ENCODE measurements around the gene ZNF195. TPM values are rescaled to one million over a fixed set of nuclear protein-coding genes. Genes with fewer than 3 reads are reported as not detected.
A peak's percentile ranks its signal among the peaks of the same experiment; 100 is the strongest.
"Not testable (repeated sequence)": the region's sequence is repeated elsewhere in the genome, so short reads cannot be mapped to it uniquely, and the experiment has no call there.

Gene ZNF195
- total RNA-seq, 2 donors from 2014 or later: 12.0 to 13.0 TPM

- DNase-seq (ENCODE audit: low spot score): no peak
- intact Hi-C loops (cut with DNase I): no loop called here
These were observed 11.7 kb downstream of the ZNF195 start for GRCh38 chr11:3367221-3367620.

- no peak for DNase-seq (ENCODE audit: low spot score)
- intact Hi-C loops (cut with DNase I): loop anchor here in 1 of 2 donors (5.0 kb wide), 1 partner anchor 1732 kb away; the partner anchor contains the start of gene KRTAP5-5
These were observed 19.7 kb downstream of the ZNF195 start for GRCh38 chr11:3359092-3359824.

DNA sequence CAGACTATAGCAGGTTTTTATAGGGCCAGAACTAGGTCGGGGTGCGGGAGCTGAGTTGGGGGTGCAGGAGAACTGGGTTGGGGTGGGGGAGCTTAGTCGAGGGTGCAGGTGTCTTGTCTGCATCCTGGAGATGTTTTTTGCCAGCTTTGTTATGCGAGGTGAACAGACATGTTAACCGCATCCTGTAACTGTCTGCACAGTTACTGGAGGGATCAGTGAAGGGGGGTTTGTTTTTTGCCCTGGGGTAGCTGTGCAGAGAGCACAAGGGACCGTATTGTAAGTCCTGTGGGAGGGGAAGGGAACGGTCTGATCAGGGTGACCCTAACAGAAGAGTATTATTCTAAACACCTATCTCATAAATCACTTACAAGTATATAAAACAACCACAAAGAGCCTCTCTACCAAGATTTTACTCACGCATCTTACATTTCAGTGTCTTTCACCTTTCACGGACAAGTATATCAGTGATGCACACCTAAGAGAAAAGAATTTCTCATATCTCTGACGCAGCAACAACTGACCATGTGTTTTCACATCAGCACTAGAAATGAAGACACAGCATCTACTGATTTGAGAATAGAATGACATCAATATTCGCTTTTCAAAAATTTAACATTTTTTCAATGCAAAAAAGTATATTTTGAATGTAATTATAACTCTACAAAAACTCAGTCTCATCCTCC, 20.8 kb downstream of the ZNF195 start:
- DNase-seq (ENCODE audit: low spot score): no peak
- intact Hi-C loops (cut with DNase I): loop anchor here in 1 of 2 donors (5.0 kb wide), 1 partner anchor 1731 kb away; the partner anchor contains the start of gene KRTAP5-5

DNA sequence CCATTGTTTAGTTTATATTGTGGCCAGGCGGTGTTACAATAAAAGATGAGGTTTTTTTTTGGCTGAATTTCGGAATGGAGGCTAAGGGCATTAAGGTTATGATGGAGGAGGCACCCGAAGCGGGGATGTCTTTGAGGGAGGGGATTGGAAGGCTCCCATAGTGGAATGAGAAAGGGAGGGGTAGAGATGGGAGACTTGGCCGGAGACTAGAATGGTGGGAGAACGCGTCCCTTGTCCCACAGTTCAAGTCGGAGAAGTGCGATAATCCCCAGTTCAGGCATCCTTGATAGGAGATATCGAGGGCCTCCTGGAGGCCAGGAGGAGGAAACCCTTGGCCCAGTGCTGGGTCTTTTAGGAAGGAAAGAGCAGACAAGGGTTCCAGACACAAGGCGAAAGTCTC, 21.6 kb downstream of the ZNF195 start:
- no peak for DNase-seq (ENCODE audit: low spot score)
- intact Hi-C loops (cut with DNase I): loop anchor here in 1 of 2 donors (5.0 kb wide), 1 partner anchor 1730 kb away; the partner anchor contains the start of gene KRTAP5-5

DNA sequence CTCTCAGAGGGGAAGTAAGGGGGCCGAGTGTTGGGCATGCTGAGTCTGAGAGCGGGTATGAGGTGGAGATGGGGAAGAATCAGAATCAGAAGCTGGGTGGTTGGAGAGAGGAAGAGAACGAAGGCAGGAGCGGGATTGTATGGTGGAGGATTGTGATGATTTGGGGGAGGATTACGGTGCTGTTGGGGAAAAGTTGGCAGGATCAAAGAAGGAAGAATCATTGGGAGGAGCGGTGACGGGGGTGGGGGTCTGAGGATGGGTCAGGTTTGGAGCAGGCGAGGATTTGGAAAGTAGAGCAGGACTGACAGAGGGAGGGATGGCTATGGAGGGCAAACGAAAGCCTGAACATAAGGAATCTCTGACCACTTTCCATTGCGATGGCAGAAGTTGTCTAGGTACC, 22.1 kb downstream of the ZNF195 start:
- DNase-seq (ENCODE audit: low spot score): no peak
- intact Hi-C loops (cut with DNase I): loop anchor here in 1 of 2 donors (5.0 kb wide), 1 partner anchor 1730 kb away; the partner anchor contains the start of gene KRTAP5-5

- no peak for DNase-seq (ENCODE audit: low spot score)
- intact Hi-C loops (cut with DNase I): no loop called here
These were observed 25.9 kb downstream of the ZNF195 start for GRCh38 chr11:3353066-3353465.

- intact Hi-C loops (cut with DNase I): no loop called here
- no peak for DNase-seq (ENCODE audit: low spot score)
These were observed 31.8 kb downstream of the ZNF195 start for GRCh38 chr11:3347127-3347526.

DNA sequence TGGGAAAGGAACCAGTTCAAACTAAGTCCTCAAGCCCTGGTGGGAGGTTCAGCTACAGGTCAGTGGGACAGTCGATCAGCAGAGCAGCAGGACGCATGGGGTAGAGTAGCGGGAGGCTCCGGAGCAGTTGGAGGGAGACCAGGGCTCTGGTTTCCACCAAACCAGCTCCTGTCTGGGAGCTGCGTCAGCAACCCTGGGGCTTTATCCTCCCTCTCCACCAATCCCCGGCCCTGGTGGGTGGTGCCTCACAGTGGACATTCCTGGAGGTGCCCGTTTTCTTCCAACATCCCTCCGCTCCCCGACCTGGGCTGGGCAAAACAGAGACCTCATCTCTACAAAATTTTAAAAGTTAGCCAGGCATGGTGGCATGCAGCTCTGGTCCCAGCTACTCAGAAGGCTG, 32.4 kb downstream of the ZNF195 start:
- intact Hi-C loops (cut with DNase I): no loop called here
- DNase-seq (ENCODE audit: low spot score): no peak

DNA sequence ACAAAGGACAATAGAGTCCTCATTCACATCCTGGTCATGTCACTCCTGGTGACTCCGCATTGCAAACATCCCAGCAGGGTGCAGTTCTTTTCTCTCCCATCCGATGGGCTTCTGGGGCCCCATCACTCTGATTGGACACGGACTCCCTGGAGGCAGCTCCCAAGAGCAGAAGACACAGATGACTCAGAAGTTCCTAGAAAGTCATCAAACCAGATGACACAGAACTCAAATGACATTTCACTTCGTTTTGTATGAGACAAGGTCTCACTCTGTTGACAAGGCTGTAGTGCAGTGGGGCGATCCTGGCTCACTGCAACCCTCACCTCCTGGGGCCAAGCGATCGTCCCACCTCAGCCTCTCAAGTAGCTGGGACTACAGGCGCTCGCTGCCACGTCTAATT, 33.2 kb downstream of the ZNF195 start:
- intact Hi-C loops (cut with DNase I): no loop called here
- no peak for DNase-seq (ENCODE audit: low spot score)

DNA sequence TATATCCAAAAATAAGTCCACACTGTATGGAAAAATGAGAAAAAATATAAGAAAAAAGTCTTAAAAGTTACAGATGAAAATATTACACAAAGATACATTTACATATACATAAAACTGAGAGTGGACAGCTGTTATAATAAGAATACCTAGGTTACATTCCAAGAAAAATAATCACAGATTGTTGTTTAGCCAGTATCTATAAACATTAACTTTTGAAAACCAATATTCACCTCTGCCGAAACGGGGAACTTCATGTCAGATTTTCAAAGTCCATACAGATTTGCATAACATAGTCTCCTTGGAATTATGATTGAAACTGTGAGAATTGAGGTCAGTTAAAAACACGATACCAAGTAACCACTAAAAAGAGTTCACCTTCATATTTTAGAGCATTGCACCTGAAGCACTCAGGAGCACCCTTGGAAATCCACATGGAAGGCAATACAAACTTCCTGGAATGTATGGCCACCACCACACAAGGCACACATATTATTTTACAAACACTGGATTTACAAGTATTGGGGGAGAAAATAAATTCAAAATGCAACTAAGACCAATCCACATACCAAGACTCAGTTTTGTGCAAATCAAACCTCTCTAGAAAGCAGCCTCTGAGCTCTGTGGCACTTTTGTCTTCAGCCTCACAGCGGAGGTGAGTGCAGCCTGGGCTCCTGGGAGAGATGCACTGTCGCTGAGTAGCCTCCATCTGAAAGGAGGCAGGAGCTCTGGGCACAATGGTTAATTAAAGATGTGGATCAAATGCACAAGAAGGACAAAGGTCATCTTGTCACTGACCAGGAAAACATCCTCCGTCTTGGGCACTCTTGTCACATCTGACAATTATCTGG, 34.4 kb downstream of the ZNF195 start:
- no peak for DNase-seq (ENCODE audit: low spot score)
- intact Hi-C loops (cut with DNase I): no loop called here

- no peak for DNase-seq (ENCODE audit: low spot score)
- intact Hi-C loops (cut with DNase I): no loop called here
These were observed 36.2 kb downstream of the ZNF195 start for GRCh38 chr11:3342709-3343108.

DNA sequence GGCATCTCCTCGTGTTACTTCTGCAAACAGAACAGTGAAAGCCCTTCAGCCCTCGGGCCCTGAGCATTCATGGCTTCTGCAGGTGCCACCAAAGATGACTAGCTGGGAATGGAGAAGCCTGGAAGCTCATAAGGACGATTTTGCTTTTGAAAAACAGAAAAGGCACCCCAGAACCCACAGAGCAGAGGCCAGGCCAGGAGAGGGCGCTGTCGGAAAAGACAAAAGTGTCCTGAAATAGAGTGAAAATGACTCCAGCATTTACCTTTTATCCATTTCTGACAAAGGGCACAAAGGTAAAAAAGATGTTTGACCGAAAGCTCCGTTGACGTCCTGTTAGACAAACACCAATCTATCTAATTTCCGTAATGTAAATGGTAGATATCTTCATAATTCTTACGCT, 37.6 kb downstream of the ZNF195 start:
- intact Hi-C loops (cut with DNase I): no loop called here
- DNase-seq (ENCODE audit: low spot score): peak; percentile 81

DNA sequence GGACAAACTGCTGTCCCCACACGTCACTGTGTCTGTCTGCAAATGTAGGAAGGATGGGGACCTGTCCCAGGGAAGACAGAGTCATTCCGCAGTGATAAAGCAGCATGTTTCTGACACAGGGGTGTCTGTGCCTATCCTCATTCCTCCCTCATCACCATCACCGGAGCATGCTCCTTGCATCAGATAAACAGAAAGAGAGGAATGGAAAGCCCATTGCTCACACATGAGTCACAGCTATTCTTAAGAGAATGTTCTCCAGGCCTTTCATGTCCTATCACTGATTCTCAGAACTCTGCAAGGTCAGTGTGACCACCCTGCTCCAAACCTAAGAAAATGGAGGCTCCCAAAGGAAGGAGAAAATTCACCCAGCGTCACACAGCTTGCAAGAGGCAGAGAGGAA, 38.9 kb downstream of the ZNF195 start:
- DNase-seq (ENCODE audit: low spot score): no peak
- intact Hi-C loops (cut with DNase I): no loop called here

- intact Hi-C loops (cut with DNase I): no loop called here
These were observed 39.7 kb downstream of the ZNF195 start for GRCh38 chr11:3339340-3339624.

DNA sequence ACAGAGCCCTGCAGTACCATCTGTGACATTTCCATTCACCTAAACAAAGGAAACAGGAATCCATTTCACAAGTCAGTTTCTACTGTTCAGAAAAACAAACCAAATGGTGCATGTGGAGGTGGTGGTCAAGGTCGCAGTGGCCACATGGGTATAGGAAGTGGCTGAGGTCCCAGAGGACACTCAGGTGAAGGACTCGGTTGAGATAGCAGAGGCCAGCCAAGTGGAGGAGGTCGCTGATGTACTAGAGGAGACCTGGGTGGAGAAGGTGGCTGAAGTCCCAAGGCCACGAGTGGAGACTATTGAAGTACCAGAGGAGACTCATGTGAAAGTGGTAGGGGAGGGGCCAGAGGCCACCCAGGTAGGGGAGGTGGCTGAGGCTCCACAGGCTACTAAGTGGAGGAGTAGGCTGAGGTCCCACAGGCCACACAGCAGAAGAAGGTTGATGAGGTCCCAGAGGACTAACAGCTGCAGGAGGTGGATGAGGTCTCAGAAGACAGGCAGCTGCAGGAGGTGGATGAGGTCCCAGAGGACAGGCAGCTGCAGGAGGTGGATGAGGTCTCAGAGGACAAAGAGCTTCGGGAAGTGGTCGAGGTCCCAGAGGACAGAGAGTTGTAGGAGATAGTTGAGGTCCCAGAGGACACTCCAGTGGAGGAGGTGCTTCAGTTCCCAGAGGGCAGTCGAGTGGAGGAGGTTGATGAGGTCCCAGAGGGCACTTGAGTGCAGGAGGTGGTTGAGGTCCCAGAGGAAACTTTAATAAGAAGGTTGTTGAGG, 40.2 kb downstream of the ZNF195 start:
- intact Hi-C loops (cut with DNase I): no loop called here

More at GRCh38 chr11:3339340-3339624, 39.7 kb downstream of the ZNF195 start:
- DNase-seq (ENCODE audit: low spot score): no peak

DNA sequence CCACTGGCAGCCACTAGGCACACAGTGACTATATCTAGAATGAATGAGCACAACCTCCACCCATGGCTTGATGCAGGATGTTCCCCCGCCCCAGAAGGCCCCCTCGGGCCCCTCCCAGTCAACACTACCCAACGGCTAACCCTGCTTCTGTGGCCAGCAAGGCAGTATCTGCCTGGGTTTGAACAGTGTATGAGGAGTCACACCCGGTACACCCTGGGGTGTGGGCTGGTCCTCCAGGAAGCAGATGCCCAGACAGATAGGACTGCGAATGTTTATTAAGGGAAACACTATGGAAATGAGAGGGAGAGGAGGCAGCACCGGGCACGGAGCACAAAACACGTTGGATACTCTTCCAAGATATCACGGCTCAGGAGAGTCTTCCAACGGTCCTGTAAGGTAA, 42.5 kb downstream of the ZNF195 start:
- intact Hi-C loops (cut with DNase I); DNase-seq (ENCODE audit: low spot score): not testable (repeated sequence)

More for the DNA sequence above, 40.2 kb downstream of the ZNF195 start:
- no peak for DNase-seq (ENCODE audit: low spot score)

GRCh38 chr11:3333157-3333556, 45.8 kb downstream of the ZNF195 start:
- intact Hi-C loops (cut with DNase I); DNase-seq (ENCODE audit: low spot score): not testable (repeated sequence)

DNA sequence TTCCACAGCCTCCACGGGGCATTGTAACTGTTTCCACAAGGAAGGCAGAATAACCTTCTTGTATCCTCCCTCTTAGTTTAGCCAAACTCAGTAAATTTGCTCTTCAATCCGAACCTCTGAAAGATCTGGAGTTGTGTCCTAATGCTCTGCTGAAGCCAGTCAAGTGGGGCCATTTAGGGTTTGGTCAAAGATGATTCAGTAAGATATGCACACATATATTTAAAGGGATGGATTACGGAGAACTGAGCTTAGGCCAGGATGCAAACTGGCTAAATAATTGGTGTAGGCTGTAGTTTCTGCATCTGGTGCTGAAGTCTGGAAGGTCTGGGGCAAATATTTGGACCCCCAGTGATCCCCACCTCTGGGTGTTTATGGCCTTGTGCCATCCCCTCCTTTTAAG, 47.9 kb downstream of the ZNF195 start:
- intact Hi-C loops (cut with DNase I); DNase-seq (ENCODE audit: low spot score): not testable (repeated sequence)

GRCh38 chr11:3330064-3330463, 48.9 kb downstream of the ZNF195 start:
- intact Hi-C loops (cut with DNase I): not testable (repeated sequence)

More at GRCh38 chr11:3330064-3330463, 48.9 kb downstream of the ZNF195 start:
- not testable (repeated sequence) for DNase-seq (ENCODE audit: low spot score)

All from posterior vena cava (tissue), 2 donors.